ENCODE results near the gene UBE4B. TPM values are rescaled to one million over a fixed set of nuclear protein-coding genes. Genes with fewer than 3 reads are reported as not detected.

Gene UBE4B
- total and polyA plus RNA-seq, 9 of the 15 experiments (the other 6 are each of a cell fraction or from before 2014, with no cell fraction given): 11.7 to 73.7 (median 40.1) TPM

- TF ChIP-seq MAX (CRISPR knock-in tag; IDR thresholded peaks at IDR 0.05) (0 out of 2 replicates have a peak, but pooled peaks have one; percentile 4), ZNF398 (CRISPR knock-in tag; IDR thresholded peaks at IDR 0.05) (no peak), CTBP1 (IDR thresholded peaks at IDR 0.05; ENCODE audit: borderline replicate concordance) (no peak; the same call in 1 of the 2 replicates), ZNF551 (CRISPR knock-in tag; IDR thresholded peaks at IDR 0.05) (no peak), HDAC8 (tag; IDR thresholded peaks at IDR 0.05) (no peak), PHB (CRISPR knock-in tag; IDR thresholded peaks at IDR 0.05) (no peak), MYC (IDR thresholded peaks at IDR 0.05; ENCODE audit: low read depth, low read length) (no peak), MYC (CRISPR knock-in tag; IDR thresholded peaks at IDR 0.05; ENCODE audit: borderline replicate concordance, low read depth) (no peak), PCBP2 (IDR thresholded peaks at IDR 0.05; ENCODE audit: low read depth, low read length, poor library complexity, severe bottlenecking) (no peak), SRF (CRISPR knock-in tag; IDR thresholded peaks at IDR 0.05) (no peak), ZNF77 (CRISPR knock-in tag; IDR thresholded peaks at IDR 0.05) (no peak), RNF2 (IDR thresholded peaks at IDR 0.05) (no peak), TARDBP (IDR thresholded peaks at IDR 0.05) (no peak), VEZF1 (CRISPR knock-in tag; IDR thresholded peaks at IDR 0.05) (no peak), ZNF707 (CRISPR knock-in tag; conservative IDR thresholded peaks at IDR 0.05) (no peak), FOXO4 (CRISPR knock-in tag; IDR thresholded peaks at IDR 0.05) (no peak), ZKSCAN8 (CRISPR knock-in tag; IDR thresholded peaks at IDR 0.05) (no peak), ZNF511 (CRISPR knock-in tag; IDR thresholded peaks at IDR 0.05) (no peak), TGIF2 (CRISPR knock-in tag; IDR thresholded peaks at IDR 0.05) (no peak), STAG1 (CRISPR knock-in tag; IDR thresholded peaks at IDR 0.05; ENCODE audit: borderline replicate concordance) (peak; percentile 43; the same call in 1 of the 2 replicates), MTA1 (IDR thresholded peaks at IDR 0.05; ENCODE audit: borderline replicate concordance) (no peak), DMBX1 (CRISPR knock-in tag; IDR thresholded peaks at IDR 0.05; ENCODE audit: borderline replicate concordance) (no peak)
Measured at GRCh38 chr1:10210841-10211804, 178.4 kb downstream of the UBE4B start (continued).

All from K562 (cell line).